ENCODE results near the gene CDH11.

Gene CDH11

GRCh38 chr16:65070831-65071432 is 50.9 kb downstream of the CDH11 start:
- DNase-seq (ENCODE audit: insufficient read length, low spot score) = peak; percentile 59
- FAIRE-seq = peak; percentile 52
- no peak for TF ChIP-seq POLR2A (IDR thresholded peaks at IDR 0.05; ENCODE audit: low read depth, low read length)

- no peak for TF ChIP-seq POLR2A (IDR thresholded peaks at IDR 0.05; ENCODE audit: low read depth, low read length)
- DNase-seq (ENCODE audit: insufficient read length, low spot score) = no peak
- FAIRE-seq = no peak
These were observed 52.1 kb downstream of the CDH11 start for GRCh38 chr16:65069766-65070165.

DNA sequence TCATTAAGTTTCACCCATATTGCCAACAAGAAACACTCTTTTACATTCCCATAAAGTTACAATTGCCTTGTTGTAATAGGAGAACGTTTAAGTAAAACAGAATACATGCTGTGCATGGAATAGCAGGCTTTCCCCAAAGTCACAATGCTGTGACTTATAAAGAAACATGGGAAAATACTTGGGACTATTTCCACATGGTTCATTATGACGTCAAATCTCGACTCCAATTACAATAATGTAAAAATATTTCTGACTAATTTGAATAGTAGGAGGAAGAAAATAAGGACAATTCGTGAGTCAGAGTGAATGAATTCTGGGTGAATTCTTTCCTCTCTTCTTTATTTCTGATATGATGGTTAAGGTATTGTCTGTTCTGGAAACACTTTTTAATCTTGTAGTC is 52.8 kb downstream of the CDH11 start:
- DNase-seq (ENCODE audit: insufficient read length, low spot score) (no peak), FAIRE-seq (no peak)
- TF ChIP-seq POLR2A (IDR thresholded peaks at IDR 0.05; ENCODE audit: low read depth, low read length) = no peak

GRCh38 chr16:65068151-65068740 is 53.6 kb downstream of the CDH11 start:
- DNase-seq (ENCODE audit: insufficient read length, low spot score) (no peak), FAIRE-seq (no peak)
- no peak for TF ChIP-seq POLR2A (IDR thresholded peaks at IDR 0.05; ENCODE audit: low read depth, low read length)

DNA sequence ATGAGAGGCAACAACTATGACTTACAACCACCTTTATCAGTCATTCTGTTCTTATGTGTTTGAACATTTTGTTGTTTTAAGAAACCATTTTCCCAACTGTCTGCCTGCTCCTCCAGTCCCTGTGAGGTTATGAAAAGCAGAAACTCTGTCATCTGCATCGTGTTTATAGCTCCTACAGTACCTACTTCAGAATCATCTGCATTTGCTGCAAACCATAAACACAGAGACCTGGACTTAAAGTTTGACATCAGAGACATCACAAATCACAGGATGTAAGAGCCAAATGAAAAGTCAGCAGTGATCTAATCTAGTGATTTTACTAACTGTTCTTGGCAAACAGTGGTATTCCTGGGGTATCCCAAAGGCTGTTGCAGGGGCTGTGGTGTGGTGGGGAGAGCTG is 55.2 kb downstream of the CDH11 start:
- no peak for TF ChIP-seq POLR2A (IDR thresholded peaks at IDR 0.05; ENCODE audit: low read depth, low read length)
- FAIRE-seq (no peak), DNase-seq (ENCODE audit: insufficient read length, low spot score) (no peak)

DNA sequence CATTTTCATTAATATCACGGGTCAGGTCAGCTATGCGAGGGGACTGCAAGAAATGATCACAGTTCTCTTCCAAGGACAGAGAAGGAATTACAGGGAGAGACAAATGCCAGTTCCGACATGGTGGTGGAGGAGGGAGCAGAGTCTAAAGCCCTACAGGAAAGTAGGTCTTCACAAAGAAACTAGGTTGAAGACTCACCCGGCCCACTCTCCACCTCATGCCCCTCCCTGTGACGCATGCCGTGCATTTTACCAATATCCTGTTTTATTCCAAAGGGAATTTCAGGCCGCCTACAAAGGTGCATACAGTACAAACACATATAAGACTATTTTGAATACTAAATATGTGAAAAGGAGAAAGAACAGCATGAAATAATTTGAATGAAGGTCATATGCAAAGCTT is 56.8 kb downstream of the CDH11 start:
- no peak for DNase-seq (ENCODE audit: insufficient read length, low spot score)
- TF ChIP-seq POLR2A (IDR thresholded peaks at IDR 0.05; ENCODE audit: low read depth, low read length) = no peak
- no peak for FAIRE-seq

GRCh38 chr16:65064131-65064530 is 57.7 kb downstream of the CDH11 start:
- FAIRE-seq = no peak

GRCh38 chr16:65062736-65063583 is 58.9 kb downstream of the CDH11 start:
- FAIRE-seq (no peak), DNase-seq (ENCODE audit: insufficient read length, low spot score) (no peak)
- TF ChIP-seq POLR2A (IDR thresholded peaks at IDR 0.05; ENCODE audit: low read depth, low read length) = no peak

More at GRCh38 chr16:65064131-65064530, 57.7 kb downstream of the CDH11 start:
- no peak for TF ChIP-seq POLR2A (IDR thresholded peaks at IDR 0.05; ENCODE audit: low read depth, low read length)
- DNase-seq (ENCODE audit: insufficient read length, low spot score) = no peak

DNA sequence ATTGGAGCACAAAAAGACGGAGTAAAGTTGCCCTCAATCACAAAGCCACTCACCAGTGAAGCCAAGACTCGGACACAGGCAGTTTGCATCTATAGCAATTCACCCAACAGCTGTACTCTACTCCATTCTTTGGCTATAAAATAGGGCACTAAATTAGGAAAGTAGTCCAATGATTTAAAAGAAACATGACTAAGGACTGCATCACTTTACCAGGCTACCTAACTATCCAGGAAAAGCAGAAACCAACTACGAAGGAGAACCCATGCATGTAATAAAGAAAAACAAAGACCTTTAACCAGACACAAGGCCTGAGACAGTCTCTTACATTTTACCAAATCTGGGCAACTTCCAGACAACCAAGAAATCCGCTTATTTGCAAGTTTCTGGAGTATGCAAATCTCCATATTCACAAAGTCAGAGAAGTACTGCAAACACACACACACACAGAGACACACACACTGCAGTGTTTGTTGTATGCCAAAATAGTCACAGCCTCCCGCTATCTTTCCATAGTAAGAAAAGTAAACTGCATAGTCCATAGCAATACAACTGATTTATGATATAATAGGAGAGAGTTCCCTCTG is 59.8 kb downstream of the CDH11 start:
- FAIRE-seq (no peak), DNase-seq (ENCODE audit: insufficient read length, low spot score) (no peak)
- no peak for TF ChIP-seq POLR2A (IDR thresholded peaks at IDR 0.05; ENCODE audit: low read depth, low read length)

DNA sequence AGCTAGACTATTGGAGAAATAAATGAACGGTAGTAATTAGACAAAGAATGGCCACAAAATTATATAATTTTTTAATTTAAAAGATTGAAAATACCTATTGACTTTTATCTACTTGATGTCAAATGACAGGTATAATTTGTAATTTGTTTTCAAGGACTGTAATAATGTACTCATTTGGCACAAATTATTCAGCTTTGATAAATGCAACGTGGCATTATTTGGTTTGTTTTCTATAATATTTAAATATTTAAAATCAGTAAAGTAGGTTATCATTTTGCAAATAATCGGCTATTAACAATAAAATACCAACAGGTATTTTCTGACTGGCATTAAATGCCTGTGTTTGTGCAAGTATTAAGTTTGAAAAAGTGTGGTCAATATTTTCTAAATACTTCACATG is 60.6 kb downstream of the CDH11 start:
- no peak for TF ChIP-seq POLR2A (IDR thresholded peaks at IDR 0.05; ENCODE audit: low read depth, low read length)
- FAIRE-seq (no peak), DNase-seq (ENCODE audit: insufficient read length, low spot score) (no peak)

DNA sequence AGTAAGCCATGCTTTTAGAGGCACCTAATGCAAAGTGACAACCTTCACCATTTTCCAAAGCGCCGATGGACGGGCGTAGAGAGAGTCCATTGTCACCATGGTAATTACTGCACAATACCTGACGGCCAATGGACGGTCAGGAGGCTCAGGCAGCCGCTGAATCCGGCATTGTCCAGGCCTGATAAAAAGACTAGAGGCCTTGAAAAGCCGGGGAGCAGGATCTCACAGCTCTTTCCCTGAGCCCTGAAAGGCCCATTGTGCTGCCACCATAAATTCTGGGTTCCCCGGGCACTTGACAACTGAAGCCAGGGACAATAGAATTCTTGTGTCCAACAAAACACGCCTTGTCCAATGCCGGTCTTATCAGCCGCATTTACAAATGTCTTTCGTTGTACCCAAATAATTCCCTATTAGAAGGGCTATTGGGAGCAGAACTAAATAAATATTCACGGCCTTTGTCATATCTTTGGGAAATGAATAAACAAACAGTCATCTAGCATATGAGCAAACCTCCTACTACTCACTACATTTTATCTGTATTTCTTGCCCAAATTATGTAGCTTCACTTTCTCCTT is 62.4 kb downstream of the CDH11 start:
- TF ChIP-seq POLR2A (IDR thresholded peaks at IDR 0.05; ENCODE audit: low read depth, low read length) = no peak
- DNase-seq (ENCODE audit: insufficient read length, low spot score) = no peak
- FAIRE-seq = no peak

- TF ChIP-seq POLR2A (IDR thresholded peaks at IDR 0.05; ENCODE audit: low read depth, low read length) = no peak
- no peak for DNase-seq (ENCODE audit: insufficient read length, low spot score)
- no peak for FAIRE-seq
These were observed 64.7 kb downstream of the CDH11 start for GRCh38 chr16:65057184-65057583.

GRCh38 chr16:65054457-65054856 is 67.4 kb downstream of the CDH11 start:
- no peak for FAIRE-seq
- no peak for TF ChIP-seq POLR2A (IDR thresholded peaks at IDR 0.05; ENCODE audit: low read depth, low read length)
- DNase-seq (ENCODE audit: insufficient read length, low spot score) = no peak

DNA sequence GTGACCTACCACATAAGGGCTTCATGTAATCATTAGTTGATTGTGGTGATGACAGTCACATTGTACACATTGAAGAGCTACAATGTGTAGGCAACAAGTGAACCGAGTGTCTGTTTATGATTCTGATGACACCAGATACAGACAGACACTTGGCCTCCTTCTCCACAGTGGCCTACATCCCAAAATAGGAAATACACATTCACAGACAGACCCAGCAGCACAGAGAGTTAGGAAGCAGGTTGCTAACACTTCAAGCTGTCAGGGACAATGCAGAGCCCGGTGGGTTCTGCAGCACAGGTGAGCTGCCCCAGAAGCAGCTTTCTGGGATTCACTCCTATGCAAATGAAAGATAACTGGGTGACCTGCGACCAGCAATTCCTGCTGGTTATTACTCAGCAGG is 72.2 kb downstream of the CDH11 start:
- no peak for DNase-seq (ENCODE audit: insufficient read length, low spot score)
- FAIRE-seq = no peak
- no peak for TF ChIP-seq POLR2A (IDR thresholded peaks at IDR 0.05; ENCODE audit: low read depth, low read length)
